ENCODE results near the gene ZNF57. TPM values are rescaled to one million over a fixed set of nuclear protein-coding genes. Genes with fewer than 3 reads are reported as not detected.

Gene ZNF57
- total and polyA plus RNA-seq, 2 experiments from 2014 or later: 6.4 to 10.8 TPM

DNA sequence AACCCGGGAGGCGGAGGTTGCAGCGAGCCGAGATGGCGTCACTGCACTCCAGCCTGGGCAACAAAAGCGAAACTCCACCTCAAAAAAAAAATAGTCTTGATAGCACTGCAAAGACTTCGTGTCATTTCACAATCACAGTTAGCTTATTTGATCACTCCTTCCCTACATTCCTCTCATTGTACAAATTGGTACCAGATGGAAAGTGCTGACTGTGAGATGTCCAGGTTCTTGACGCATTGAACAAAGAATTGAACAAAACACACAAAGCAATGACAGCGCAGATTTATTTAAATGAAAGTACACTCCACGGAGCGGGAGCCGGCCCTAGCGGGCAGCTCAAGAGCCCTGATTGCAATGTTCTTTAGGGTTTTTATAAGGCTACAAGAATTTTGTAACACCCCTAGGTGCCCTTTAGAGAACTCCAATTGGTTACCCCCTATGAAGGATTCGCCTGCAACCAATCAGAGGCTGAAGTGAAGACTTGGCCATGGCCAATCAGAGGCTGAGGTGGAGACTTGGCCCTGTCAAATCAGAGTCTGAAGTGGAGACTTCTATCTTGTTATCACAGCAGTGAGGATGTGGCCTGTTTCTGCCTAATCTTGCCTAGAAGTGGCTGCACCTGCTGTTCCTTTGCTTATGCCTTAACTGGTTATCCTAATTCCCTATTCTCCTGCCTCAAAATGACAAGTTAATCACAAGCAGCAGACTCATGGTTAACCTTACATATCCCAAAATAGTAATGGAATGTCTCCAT is 16.9 kb upstream of the ZNF57 start:
- H3K4me3 Mint-ChIP-seq: no peak overlapping the region
- 0 out of 2 replicates have a peak, but pooled peaks cover 2% of the 10 kb centered on the region for H3K9me2 ChIP-seq (ENCODE audit: insufficient read depth)
- H3K27ac Mint-ChIP-seq: no peak overlapping the region
- DNase-seq (ENCODE audit: low spot score): no peak
- no peak overlapping the region for H3K4me2 ChIP-seq
- H3K4me3 ChIP-seq: no peak overlapping the region
- H3K27me3 ChIP-seq (ENCODE audit: insufficient read depth): no peaks in the 10 kb centered on the region
- peaks cover 72% of the 10 kb centered on the region for H3K9me3 Mint-ChIP-seq
- H3K36me3 ChIP-seq (ENCODE audit: insufficient read depth): no peaks in the 10 kb centered on the region
- no peaks in the 10 kb centered on the region for H3F3A ChIP-seq (replicated peaks; ENCODE audit: low read depth)
- no peaks in the 10 kb centered on the region for H4K20me1 ChIP-seq (replicated peaks; ENCODE audit: insufficient read depth)
- H3K4me1 Mint-ChIP-seq: peaks cover 2% of the 10 kb centered on the region
- H2AFZ ChIP-seq: no peak overlapping the region
- peaks cover 9% of the 10 kb centered on the region for H3K36me3 Mint-ChIP-seq (ENCODE audit: low read depth)
- no peak for ATAC-seq
- no peak overlapping the region for H3K27ac ChIP-seq (ENCODE audit: low read depth)
- H3K4me1 ChIP-seq (ENCODE audit: insufficient read depth): no peaks in the 10 kb centered on the region; the same call in 1 of the 2 replicates
- H3K27me3 Mint-ChIP-seq (ENCODE audit: insufficient read depth, low read depth, poor library complexity): peaks cover 7% of the 10 kb centered on the region
- H3K79me2 ChIP-seq (replicated peaks; ENCODE audit: insufficient read depth): no peaks in the 10 kb centered on the region
- TF ChIP-seq ZNF114 (CRISPR knock-in tag; IDR thresholded peaks at IDR 0.05) (no peak), ZNF331 (CRISPR knock-in tag; IDR thresholded peaks at IDR 0.05; ENCODE audit: low read depth) (no peak), NANOG (IDR thresholded peaks at IDR 0.05; ENCODE audit: borderline replicate concordance) (no peak), STAT1 (IDR thresholded peaks at IDR 0.05; ENCODE audit: unreplicated experiment) (no peak), POLR2AphosphoS5 (IDR thresholded peaks at IDR 0.05; ENCODE audit: low read depth) (no peak), JUNB (IDR thresholded peaks at IDR 0.05; ENCODE audit: unreplicated experiment) (no peak), CREB1 (CRISPR knock-in tag; IDR thresholded peaks at IDR 0.05; ENCODE audit: low read depth) (no peak), EZH2 (IDR thresholded peaks at IDR 0.05; ENCODE audit: low read depth, unreplicated experiment) (no peak), EZH2phosphoT487 (IDR thresholded peaks at IDR 0.05; ENCODE audit: unreplicated experiment) (no peak)
- TF ChIP-seq, protein P1, sequence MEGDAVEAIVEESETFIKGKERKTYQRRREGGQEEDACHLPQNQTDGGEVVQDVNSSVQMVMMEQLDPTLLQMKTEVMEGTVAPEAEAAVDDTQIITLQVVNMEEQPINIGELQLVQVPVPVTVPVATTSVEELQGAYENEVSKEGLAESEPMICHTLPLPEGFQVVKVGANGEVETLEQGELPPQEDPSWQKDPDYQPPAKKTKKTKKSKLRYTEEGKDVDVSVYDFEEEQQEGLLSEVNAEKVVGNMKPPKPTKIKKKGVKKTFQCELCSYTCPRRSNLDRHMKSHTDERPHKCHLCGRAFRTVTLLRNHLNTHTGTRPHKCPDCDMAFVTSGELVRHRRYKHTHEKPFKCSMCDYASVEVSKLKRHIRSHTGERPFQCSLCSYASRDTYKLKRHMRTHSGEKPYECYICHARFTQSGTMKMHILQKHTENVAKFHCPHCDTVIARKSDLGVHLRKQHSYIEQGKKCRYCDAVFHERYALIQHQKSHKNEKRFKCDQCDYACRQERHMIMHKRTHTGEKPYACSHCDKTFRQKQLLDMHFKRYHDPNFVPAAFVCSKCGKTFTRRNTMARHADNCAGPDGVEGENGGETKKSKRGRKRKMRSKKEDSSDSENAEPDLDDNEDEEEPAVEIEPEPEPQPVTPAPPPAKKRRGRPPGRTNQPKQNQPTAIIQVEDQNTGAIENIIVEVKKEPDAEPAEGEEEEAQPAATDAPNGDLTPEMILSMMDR (conservative IDR thresholded peaks at IDR 0.05; ENCODE audit: low read depth in 2 of 2): no peak
- TF ChIP-seq, protein P2, sequence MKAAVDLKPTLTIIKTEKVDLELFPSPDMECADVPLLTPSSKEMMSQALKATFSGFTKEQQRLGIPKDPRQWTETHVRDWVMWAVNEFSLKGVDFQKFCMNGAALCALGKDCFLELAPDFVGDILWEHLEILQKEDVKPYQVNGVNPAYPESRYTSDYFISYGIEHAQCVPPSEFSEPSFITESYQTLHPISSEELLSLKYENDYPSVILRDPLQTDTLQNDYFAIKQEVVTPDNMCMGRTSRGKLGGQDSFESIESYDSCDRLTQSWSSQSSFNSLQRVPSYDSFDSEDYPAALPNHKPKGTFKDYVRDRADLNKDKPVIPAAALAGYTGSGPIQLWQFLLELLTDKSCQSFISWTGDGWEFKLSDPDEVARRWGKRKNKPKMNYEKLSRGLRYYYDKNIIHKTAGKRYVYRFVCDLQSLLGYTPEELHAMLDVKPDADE (IDR thresholded peaks at IDR 0.05): no peak
- TF ChIP-seq, protein P3, sequence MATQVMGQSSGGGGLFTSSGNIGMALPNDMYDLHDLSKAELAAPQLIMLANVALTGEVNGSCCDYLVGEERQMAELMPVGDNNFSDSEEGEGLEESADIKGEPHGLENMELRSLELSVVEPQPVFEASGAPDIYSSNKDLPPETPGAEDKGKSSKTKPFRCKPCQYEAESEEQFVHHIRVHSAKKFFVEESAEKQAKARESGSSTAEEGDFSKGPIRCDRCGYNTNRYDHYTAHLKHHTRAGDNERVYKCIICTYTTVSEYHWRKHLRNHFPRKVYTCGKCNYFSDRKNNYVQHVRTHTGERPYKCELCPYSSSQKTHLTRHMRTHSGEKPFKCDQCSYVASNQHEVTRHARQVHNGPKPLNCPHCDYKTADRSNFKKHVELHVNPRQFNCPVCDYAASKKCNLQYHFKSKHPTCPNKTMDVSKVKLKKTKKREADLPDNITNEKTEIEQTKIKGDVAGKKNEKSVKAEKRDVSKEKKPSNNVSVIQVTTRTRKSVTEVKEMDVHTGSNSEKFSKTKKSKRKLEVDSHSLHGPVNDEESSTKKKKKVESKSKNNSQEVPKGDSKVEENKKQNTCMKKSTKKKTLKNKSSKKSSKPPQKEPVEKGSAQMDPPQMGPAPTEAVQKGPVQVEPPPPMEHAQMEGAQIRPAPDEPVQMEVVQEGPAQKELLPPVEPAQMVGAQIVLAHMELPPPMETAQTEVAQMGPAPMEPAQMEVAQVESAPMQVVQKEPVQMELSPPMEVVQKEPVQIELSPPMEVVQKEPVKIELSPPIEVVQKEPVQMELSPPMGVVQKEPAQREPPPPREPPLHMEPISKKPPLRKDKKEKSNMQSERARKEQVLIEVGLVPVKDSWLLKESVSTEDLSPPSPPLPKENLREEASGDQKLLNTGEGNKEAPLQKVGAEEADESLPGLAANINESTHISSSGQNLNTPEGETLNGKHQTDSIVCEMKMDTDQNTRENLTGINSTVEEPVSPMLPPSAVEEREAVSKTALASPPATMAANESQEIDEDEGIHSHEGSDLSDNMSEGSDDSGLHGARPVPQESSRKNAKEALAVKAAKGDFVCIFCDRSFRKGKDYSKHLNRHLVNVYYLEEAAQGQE (IDR thresholded peaks at IDR 0.05; ENCODE audit: unreplicated experiment): no peak
- TF ChIP-seq, protein P4, sequence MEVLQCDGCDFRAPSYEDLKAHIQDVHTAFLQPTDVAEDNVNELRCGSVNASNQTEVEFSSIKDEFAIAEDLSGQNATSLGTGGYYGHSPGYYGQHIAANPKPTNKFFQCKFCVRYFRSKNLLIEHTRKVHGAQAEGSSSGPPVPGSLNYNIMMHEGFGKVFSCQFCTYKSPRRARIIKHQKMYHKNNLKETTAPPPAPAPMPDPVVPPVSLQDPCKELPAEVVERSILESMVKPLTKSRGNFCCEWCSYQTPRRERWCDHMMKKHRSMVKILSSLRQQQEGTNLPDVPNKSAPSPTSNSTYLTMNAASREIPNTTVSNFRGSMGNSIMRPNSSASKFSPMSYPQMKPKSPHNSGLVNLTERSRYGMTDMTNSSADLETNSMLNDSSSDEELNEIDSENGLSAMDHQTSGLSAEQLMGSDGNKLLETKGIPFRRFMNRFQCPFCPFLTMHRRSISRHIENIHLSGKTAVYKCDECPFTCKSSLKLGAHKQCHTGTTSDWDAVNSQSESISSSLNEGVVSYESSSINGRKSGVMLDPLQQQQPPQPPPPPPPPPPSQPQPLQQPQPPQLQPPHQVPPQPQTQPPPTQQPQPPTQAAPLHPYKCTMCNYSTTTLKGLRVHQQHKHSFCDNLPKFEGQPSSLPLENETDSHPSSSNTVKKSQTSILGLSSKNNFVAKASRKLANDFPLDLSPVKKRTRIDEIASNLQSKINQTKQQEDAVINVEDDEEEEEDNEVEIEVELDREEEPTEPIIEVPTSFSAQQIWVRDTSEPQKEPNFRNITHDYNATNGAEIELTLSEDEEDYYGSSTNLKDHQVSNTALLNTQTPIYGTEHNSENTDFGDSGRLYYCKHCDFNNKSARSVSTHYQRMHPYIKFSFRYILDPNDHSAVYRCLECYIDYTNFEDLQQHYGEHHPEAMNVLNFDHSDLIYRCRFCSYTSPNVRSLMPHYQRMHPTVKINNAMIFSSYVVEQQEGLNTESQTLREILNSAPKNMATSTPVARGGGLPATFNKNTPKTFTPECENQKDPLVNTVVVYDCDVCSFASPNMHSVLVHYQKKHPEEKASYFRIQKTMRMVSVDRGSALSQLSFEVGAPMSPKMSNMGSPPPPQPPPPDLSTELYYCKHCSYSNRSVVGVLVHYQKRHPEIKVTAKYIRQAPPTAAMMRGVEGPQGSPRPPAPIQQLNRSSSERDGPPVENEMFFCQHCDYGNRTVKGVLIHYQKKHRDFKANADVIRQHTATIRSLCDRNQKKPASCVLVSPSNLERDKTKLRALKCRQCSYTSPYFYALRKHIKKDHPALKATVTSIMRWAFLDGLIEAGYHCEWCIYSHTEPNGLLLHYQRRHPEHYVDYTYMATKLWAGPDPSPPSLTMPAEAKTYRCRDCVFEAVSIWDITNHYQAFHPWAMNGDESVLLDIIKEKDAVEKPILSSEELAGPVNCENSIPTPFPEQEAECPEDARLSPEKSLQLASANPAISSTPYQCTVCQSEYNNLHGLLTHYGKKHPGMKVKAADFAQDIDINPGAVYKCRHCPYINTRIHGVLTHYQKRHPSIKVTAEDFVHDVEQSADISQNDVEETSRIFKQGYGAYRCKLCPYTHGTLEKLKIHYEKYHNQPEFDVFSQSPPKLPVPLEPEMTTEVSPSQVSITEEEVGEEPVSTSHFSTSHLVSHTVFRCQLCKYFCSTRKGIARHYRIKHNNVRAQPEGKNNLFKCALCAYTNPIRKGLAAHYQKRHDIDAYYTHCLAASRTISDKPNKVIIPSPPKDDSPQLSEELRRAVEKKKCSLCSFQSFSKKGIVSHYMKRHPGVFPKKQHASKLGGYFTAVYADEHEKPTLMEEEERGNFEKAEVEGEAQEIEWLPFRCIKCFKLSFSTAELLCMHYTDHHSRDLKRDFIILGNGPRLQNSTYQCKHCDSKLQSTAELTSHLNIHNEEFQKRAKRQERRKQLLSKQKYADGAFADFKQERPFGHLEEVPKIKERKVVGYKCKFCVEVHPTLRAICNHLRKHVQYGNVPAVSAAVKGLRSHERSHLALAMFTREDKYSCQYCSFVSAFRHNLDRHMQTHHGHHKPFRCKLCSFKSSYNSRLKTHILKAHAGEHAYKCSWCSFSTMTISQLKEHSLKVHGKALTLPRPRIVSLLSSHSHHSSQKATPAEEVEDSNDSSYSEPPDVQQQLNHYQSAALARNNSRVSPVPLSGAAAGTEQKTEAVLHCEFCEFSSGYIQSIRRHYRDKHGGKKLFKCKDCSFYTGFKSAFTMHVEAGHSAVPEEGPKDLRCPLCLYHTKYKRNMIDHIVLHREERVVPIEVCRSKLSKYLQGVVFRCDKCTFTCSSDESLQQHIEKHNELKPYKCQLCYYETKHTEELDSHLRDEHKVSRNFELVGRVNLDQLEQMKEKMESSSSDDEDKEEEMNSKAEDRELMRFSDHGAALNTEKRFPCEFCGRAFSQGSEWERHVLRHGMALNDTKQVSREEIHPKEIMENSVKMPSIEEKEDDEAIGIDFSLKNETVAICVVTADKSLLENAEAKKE (CRISPR knock-in tag; IDR thresholded peaks at IDR 0.05): no peak
